Muscle layer of colon (tissue), 2 donors: ENCODE measurements around the gene TGFBR3.

Experiments used
- H3K27ac ChIP-seq: one replicate; pipeline ENCODE4 v1.7.0; 2013; ENCODE audit warnings: low read depth, mild to moderate bottlenecking, low read length, moderate library complexity
- H3K27me3 ChIP-seq, 2 donors: one replicate each; pipeline ENCODE4 v1.7.0; 2013; ENCODE audit warnings: low read length in 2 of 2, mild to moderate bottlenecking in 2 of 2; ENCODE audit not compliant: insufficient read depth in 2 of 2, control insufficient read depth in 1 of 2
- H3K36me3 ChIP-seq: one replicate; pipeline ENCODE4 v1.7.0; 2013; ENCODE audit warnings: mild to moderate bottlenecking, low read length; ENCODE audit not compliant: insufficient read depth
- H3K4me1 ChIP-seq: one replicate; pipeline ENCODE4 v1.7.0; 2013; ENCODE audit warnings: mild to moderate bottlenecking, low read length; ENCODE audit not compliant: insufficient read depth
- H3K4me3 ChIP-seq, 2 donors: one replicate each; pipeline ENCODE4 v1.7.0; 2013; ENCODE audit warnings: low read length in 2 of 2, low read depth in 1 of 2, mild to moderate bottlenecking in 1 of 2, moderate library complexity in 1 of 2
- H3K9ac ChIP-seq: one replicate; pipeline ENCODE4 v1.7.0; 2013; ENCODE audit warnings: low read length
- H3K9me3 ChIP-seq: one replicate; pipeline ENCODE4 v1.7.0; 2013; ENCODE audit warnings: mild to moderate bottlenecking, low read length
- donor health status: abdominal sarcoma.
- donor health status: Adenocarcinoma of cecum.

TGFBR3 gene

DNA sequence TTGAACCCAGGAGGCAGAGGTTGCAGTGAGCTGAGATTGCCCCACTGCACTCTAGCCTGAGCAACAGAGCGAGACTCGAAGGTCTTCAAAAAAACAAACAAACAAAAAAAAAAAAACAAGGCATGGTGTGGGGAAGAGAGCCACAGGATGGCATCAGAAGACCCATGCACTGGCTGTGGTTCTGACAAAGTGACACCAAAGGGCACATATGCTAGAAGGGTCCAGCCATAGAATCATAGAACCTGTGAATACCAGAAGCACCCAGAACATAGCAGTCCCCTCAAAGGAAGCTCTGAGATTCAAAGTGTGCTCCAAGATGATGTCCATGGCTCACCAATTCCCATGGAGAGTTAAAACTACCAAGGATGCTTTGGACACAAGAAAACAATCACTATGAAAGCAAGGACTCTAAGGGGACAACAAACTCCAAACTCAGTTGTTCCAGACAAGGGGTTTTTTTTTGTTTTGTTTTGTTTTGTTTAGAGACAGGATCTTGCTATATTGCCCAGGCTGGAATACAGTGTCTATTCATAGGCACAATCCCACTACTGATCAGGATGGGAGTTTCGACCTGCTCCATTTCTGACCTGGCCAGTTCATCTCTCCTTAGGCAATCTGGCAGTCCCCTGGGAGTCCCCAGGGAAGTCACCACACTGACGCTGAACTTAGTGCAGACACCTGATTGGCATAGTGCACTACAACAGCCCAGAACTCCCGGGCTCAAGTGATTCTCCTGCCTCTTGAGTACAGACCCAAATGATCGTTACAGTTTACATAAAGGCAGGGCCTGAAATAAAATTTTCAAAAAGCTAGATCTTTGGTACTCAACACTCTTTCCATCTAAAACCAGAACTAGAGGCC is 56.4 kb downstream of the TGFBR3 start:
- H3K27me3 ChIP-seq, result no peaks in the 10 kb centered on the region
- no peaks in the 10 kb centered on the region for H3K36me3 ChIP-seq
- H3K4me3 ChIP-seq, result peak overlapping the region in 1 of 2 donors; percentile 39
- no peak overlapping the region for H3K9ac ChIP-seq
- peak overlapping the region; percentile 0 for H3K27ac ChIP-seq
- H3K4me1 ChIP-seq, result peaks cover 73% of the 10 kb centered on the region
- no peaks in the 10 kb centered on the region for H3K9me3 ChIP-seq

DNA sequence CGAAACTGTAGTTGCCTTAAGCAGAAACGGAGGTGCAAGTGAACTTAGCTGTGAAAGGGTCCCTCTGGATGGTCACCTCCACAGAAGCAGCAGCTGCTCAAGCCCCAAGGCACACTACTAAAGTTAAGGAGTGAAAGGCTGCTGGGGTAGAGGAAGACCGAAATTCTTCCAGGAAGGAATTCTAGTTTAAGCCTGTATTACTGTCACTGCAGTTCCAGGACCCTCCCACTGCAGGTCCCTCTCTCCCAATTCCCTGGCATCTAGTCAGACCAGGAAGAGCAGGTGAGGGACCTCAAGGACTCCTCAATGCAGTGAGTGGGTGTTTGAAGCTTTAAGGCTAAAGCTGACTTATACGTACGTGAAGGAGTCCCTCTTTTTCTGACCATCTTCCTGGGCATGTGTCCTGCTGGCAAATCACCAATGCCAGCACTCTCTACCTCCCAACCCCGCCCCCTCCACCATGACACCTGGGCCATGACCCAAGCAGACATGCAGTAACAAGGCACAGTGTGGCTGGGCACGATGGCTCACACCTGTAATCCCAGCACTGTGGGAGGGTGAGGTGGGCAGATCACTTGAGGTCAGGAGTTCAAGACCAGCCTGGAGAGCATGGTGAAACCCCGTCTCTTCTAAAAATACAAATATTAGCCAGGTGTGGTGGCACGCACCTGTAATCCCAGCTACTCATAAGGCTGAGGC is 57.2 kb downstream of the TGFBR3 start:
- H3K27me3 ChIP-seq, result no peaks in the 10 kb centered on the region

DNA sequence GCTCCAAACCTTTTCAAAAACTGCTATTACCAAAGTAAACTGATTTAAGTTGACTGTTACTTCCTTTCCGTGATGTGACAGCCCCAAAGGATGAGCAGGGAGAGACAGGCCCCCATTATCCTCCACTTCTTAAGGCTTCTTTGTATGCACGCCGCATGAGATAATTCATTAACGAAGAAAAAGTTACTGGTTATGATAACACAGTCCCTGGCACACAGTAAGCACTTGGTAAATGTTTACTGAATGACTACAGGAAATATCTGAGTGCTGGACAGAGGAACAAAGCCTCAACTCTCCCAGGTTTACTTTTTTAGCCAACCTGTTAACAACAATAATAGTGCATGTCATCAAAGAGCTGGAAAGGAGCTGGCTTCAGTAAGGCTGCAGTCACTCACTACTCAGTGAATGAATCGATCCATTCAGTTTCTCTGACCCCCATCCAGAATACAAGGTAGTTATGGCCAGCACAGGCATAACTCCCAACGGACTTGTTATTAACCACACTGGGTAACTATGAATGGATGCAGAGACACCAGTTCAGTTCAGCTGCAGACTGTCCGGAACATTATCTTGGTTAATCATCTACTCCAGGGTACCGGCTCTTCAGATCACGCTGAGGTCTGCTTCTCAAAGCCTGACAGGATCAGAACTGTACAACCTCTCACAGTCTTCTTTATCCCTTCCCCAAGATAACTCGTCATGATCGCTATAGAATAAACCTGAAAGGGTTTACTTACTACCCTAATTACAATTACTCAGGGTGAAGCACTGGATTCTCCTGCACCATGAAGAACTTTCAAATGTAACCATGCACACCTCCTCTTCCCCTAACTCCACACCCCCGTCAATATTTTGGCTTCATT is 58.3 kb downstream of the TGFBR3 start:
- H3K27ac ChIP-seq, result peak overlapping the region; percentile 16
- no peak overlapping the region for H3K4me3 ChIP-seq
- no peak overlapping the region for H3K9ac ChIP-seq
- H3K9me3 ChIP-seq, result no peaks in the 10 kb centered on the region
- peaks cover 69% of the 10 kb centered on the region for H3K4me1 ChIP-seq
- no peaks in the 10 kb centered on the region for H3K36me3 ChIP-seq
- H3K27me3 ChIP-seq, result no peaks in the 10 kb centered on the region

More for the DNA sequence above, 57.2 kb downstream of the TGFBR3 start:
- Histone ChIP-seq H3K9ac (no peak overlapping the region), H3K4me1 (peaks cover 65% of the 10 kb centered on the region), H3K9me3 (no peaks in the 10 kb centered on the region), H3K4me3 (no peak overlapping the region), H3K27ac (peak overlapping the region; percentile 71), H3K36me3 (no peaks in the 10 kb centered on the region)

DNA sequence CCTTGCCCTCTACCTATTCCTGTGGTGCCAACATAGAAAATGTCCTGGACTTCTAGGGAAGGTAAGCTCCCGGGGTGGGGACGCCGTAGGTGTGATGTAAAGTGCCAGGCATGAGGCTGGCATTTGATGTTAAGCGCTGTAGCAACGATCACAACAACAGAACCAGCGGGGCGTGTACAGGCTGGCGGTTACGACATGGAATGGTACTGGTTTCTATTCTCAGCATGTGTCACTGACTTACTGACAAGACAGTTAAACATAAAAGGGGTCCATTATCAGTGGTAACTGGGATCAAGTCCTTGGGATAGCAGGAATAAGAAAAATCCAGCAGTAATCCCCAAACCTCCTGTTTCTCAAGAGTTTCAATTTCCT is 58.9 kb downstream of the TGFBR3 start:
- Histone ChIP-seq H3K36me3 (no peaks in the 10 kb centered on the region), H3K4me3 (no peak overlapping the region), H3K9me3 (no peaks in the 10 kb centered on the region), H3K9ac (no peak overlapping the region), H3K4me1 (peaks cover 65% of the 10 kb centered on the region), H3K27ac (peak overlapping the region; percentile 16), H3K27me3 (no peaks in the 10 kb centered on the region)

DNA sequence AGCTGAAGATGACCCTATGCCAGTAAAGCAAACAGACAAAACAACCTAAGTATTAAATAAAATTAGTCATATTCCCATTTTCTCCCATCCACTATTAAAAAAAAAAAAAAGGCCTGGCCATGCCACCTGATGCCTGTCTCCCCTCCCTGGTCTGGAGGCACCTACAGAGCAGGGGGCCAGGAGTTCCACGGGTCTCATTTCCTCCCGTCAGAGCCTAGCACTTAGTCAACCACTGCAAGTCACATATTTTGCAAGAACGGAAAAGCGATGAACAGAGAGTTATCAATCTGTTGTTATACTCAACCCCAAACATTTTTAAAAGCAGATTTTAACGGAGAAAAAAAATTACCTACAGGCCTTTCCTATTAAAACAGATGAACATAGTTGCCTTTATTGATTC is 59.3 kb downstream of the TGFBR3 start:
- H3K9ac ChIP-seq, result no peak overlapping the region
- H3K4me1 ChIP-seq, result peaks cover 65% of the 10 kb centered on the region
- H3K9me3 ChIP-seq, result no peaks in the 10 kb centered on the region
- H3K36me3 ChIP-seq, result no peaks in the 10 kb centered on the region
- no peaks in the 10 kb centered on the region for H3K27me3 ChIP-seq
- H3K27ac ChIP-seq, result no peak overlapping the region
- no peak overlapping the region for H3K4me3 ChIP-seq

DNA sequence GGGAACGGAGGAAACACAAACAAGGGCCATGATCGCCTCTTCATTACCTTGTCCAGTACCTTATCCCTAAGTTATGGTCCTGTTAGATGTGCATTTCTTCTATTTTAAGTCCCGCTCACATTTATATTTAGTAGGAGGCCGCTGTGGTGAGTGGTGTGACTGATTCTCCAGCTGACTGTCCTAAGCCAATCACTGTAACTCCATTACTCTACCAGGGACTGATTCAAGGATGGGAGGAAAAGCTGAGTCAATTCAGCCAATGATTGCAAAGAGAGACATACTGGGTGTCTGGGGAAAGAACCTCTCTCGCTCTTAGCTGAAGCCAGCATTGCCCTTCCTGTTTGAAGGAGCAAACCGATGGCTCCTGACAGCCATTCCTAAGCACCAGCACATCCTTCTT is 59.7 kb downstream of the TGFBR3 start:
- no peak overlapping the region for H3K27ac ChIP-seq
- no peak overlapping the region for H3K9ac ChIP-seq
- H3K4me1 ChIP-seq, result peaks cover 61% of the 10 kb centered on the region
- H3K4me3 ChIP-seq, result no peak overlapping the region
- H3K36me3 ChIP-seq, result no peaks in the 10 kb centered on the region
- no peaks in the 10 kb centered on the region for H3K9me3 ChIP-seq
- H3K27me3 ChIP-seq, result no peaks in the 10 kb centered on the region

DNA sequence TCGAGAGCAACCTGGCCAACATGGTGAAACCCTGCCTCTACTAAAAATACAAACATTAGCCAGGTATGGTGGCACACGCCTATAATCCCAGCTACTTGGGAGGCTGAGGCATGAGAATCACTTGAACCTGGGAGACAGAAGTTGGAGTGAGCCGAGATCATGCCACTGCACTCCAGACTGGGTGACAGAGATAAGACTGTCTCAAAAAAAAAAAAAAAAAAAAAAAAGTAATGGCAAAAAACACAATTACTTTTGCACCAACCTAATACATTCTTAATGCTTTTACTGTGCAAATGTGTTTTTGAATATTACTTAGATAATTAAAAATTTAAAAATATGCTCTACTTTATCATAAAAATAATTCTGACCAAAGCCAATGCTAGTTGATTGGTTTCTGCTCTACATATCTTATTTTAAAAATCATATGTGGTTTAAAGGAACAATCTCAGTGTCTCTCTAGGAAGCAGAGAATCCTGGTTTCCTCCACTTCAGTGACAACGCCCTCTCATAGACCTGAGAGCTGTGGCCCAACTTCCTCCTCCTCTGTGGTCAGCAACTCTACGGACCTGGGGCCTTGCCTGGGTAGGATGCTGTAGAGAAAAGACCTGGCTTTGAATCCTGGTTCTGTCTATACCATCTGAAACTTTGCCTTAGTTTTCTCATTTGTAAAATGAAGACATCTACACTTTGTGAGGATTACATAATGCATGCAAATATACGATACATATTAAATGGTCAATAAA is 64.7 kb downstream of the TGFBR3 start:
- no peak overlapping the region for H3K9ac ChIP-seq
- H3K4me1 ChIP-seq, result peaks cover 46% of the 10 kb centered on the region
- H3K4me3 ChIP-seq, result no peak overlapping the region
- no peak overlapping the region for H3K27ac ChIP-seq
- no peaks in the 10 kb centered on the region for H3K36me3 ChIP-seq
- H3K27me3 ChIP-seq, result no peaks in the 10 kb centered on the region
- no peaks in the 10 kb centered on the region for H3K9me3 ChIP-seq

DNA sequence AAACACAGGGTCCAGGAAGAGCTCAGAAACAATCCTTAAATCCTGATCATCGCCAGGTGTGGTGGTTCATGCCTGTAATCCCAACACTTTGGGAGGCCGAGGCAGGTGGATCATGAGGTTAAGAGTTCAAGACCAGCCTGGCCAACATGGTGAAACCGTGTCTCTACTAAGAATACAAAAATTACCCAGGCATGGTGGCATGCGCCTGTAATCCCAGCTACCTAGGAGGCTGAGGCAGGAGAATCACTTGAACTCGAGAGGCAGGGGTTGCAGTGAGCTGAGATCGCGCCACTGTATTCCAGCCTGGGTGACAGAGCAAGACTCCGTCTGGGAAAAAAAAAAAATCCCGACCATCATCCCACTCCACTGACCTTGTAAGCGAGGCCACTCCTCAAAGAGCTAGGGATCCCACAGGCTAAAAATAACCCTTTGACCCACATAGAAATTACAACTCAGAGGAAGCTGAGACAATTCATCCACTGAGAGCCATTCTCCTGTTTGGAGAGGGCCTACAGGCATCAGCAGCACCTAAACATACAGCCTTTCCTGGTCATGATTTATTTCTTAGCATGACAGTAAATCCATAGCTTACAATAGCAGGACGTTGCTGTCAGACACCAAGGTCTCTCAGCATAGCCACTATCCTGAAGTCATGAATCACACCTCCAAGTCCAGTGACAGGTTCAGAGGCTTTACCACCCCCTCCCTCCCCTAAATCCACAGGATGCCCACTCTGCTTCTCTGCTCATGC is 66.7 kb downstream of the TGFBR3 start:
- H3K4me3 ChIP-seq, result no peak overlapping the region
- no peak overlapping the region for H3K9ac ChIP-seq
- no peaks in the 10 kb centered on the region for H3K9me3 ChIP-seq
- H3K4me1 ChIP-seq, result peaks cover 51% of the 10 kb centered on the region
- H3K36me3 ChIP-seq, result no peaks in the 10 kb centered on the region
- no peaks in the 10 kb centered on the region for H3K27me3 ChIP-seq
- no peak overlapping the region for H3K27ac ChIP-seq

DNA sequence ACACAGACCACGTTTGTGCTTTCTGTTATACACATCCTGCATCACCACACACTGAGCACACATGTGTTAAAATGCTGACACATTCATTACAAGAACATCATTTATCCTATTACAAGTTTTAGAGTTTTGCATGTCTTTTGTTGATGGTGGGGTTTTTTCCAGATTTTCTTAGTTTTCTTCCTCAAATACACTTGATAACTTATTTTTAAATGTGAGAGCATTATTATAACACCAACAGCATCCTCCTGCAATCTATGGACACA is 67.3 kb downstream of the TGFBR3 start:
- Histone ChIP-seq H3K4me3 (no peak overlapping the region), H3K9ac (no peak overlapping the region), H3K9me3 (no peaks in the 10 kb centered on the region), H3K27ac (no peak overlapping the region), H3K36me3 (no peaks in the 10 kb centered on the region), H3K27me3 (no peaks in the 10 kb centered on the region), H3K4me1 (peaks cover 56% of the 10 kb centered on the region)

DNA sequence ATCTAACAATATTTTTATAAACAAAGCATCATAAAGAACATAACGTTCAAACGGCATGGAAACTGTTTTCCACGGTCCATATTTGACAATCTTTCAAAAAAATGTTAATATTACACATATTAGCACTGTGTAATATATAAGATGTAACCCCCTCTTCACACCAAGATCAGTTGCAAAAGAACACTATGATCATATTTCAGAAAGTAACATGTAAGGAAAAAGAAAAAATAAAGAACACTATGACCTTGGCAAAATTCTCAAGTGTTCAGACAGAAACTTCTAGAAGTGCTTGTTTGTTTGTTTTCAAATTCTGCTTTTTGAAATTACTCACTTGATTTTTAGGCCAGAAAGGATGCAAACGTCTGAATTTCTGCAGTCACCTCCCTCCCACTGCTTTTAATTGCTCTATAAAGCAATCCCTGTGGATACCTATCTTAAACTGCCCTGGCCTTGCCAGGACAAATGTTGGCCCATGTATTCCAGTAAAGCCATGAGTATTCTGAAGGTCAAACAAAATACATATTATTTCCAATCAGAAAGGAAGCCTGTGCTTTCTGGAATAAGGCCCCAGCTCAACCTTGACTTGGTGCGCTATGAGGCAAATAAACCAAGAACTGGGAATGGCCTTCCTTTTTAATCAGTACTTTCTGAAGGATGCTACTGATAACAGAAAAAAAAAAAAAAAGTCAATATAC is 68.6 kb downstream of the TGFBR3 start:
- H3K27me3 ChIP-seq, result no peaks in the 10 kb centered on the region
- H3K27ac ChIP-seq, result no peak overlapping the region
- H3K36me3 ChIP-seq, result no peaks in the 10 kb centered on the region
- peaks cover 60% of the 10 kb centered on the region for H3K4me1 ChIP-seq
- no peak overlapping the region for H3K4me3 ChIP-seq
- no peak overlapping the region for H3K9ac ChIP-seq
- H3K9me3 ChIP-seq, result no peaks in the 10 kb centered on the region
